Subcutaneous adipose tissue (tissue), 4 donors: ENCODE data around the gene SMIM31. TPM values are rescaled to one million over a fixed set of nuclear protein-coding genes. Genes with fewer than 3 reads are reported as not detected.

Experiments
- CTCF ChIP-seq: fragments of 450-650 bp; IDR thresholded peaks from one replicate; pipeline ENCODE4 v1.5.1; 2016; ENCODE audit warnings: low read depth, mild to moderate bottlenecking, control low read depth, antibody characterized with exemption, moderate library complexity
- total RNA-seq, 4 donors: library from RNA; depleted of rRNA; stranded (reverse); fragments of >200 nt; gene quantifications; one replicate each; pipeline ENCODE4 v1.1.0, GENCODE V29; 2016

SMIM31 gene
- total RNA-seq, 4 donors from 2014 or later = not detected

GRCh38 chr4:164765833-164766232, 11.9 kb downstream of the SMIM31 start:
- no peak for TF ChIP-seq CTCF

GRCh38 chr4:164768516-164768915, 14.6 kb downstream of the SMIM31 start:
- no peak for TF ChIP-seq CTCF

GRCh38 chr4:164770010-164770724, 16.2 kb downstream of the SMIM31 start:
- no peak for TF ChIP-seq CTCF

GRCh38 chr4:164771088-164771487, 17.2 kb downstream of the SMIM31 start:
- no peak for TF ChIP-seq CTCF

GRCh38 chr4:164772076-164772475, 18.1 kb downstream of the SMIM31 start:
- TF ChIP-seq CTCF = no peak

GRCh38 chr4:164779080-164779479, 25.1 kb downstream of the SMIM31 start:
- no peak for TF ChIP-seq CTCF

- no peak for TF ChIP-seq CTCF
Measured at GRCh38 chr4:164779811-164780216, 25.9 kb downstream of the SMIM31 start.
